GM12878 (cell line): Measurements from ENCODE around the gene NKD1. TPM values are rescaled to one million over a fixed set of nuclear protein-coding genes. Genes with fewer than 3 reads are reported as not detected.

Experiments
- ATAC-seq: fragments of 200-7000 bp; cut with Tn5 transposase; 3 replicates; pipeline ENCODE4 v1.9.1; 2020; ENCODE audit warnings: mild to moderate bottlenecking, moderate library complexity
- BruUV-seq: library from RNA; stranded (reverse); fragments of 400-500 nt; replicated peaks from 2 replicates; lab custom pipeline; 2021; lab: Mats Ljungman, UMichigan
- CTCF ChIA-PET: fragments of 300-600 bp; sonication (Branson Sonifier 250); formaldehyde crosslinking; extraction: SDS; loops from one replicate; lab custom pipeline; 2021; ENCODE audit warnings: inconsistent platforms; lab: Yijun Ruan, JAX
- POLR2A ChIA-PET: fragments of 350-600 bp; formaldehyde crosslinking; extraction: SDS; loops from one replicate; lab custom pipeline; 2021; ENCODE audit warnings: inconsistent platforms; lab: Charles Lee
- RAD21 ChIA-PET: fragments of 300-600 bp; sonication (Branson Sonifier 250); formaldehyde crosslinking; loops from one replicate; lab custom pipeline; 2023; ENCODE audit warnings: antibody characterized with exemption; ENCODE audit not compliant: unreplicated experiment; lab: Charles Lee
- SMC1A ChIA-PET: fragments of 300-600 bp; sonication (Branson Sonifier 250); formaldehyde crosslinking; loops from one replicate; lab custom pipeline; 2023; ENCODE audit not compliant: unreplicated experiment, uncharacterized antibody; lab: Charles Lee
- DNase-seq: peaks from one replicate; pipeline ENCODE4 v3.0.0-alpha.2; 2011; ENCODE audit warnings: low read depth, low spot score
- FAIRE-seq: peaks from 3 replicates; lab custom pipeline; 2011; peaks lifted over from hg19 to GRCh38; lab: Jason Lieb, UNC
- H2AFZ ChIP-seq: 2 replicates; pipeline ENCODE4 v1.6.0; 2011; ENCODE audit warnings: low read depth, low read length, control low read depth; ENCODE audit not compliant: control insufficient read depth
- H3K27ac ChIP-seq: 2 replicates; pipeline ENCODE4 v1.5.1; 2011; ENCODE audit warnings: control low read depth; ENCODE audit not compliant: control insufficient read depth, insufficient read depth
- H3K27me3 ChIP-seq, 2 experiments: replicated peaks in 1 of 2; 2 replicates each; pipeline versions ENCODE4 v1.6.0 to v1.6.1; 2011; ENCODE audit warnings: low read length in 1 of 2; ENCODE audit not compliant: control insufficient read depth in 2 of 2, insufficient read depth in 2 of 2
- H3K36me3 ChIP-seq, 2 experiments: 2 replicates each; pipeline ENCODE4 v1.5.1; 2011; ENCODE audit warnings: low read length in 1 of 2; ENCODE audit not compliant: control insufficient read depth in 2 of 2, insufficient read depth in 2 of 2
- H3K4me1 ChIP-seq: 2 replicates; pipeline ENCODE4 v1.6.1; 2011; ENCODE audit warnings: mild to moderate bottlenecking, low read length, moderate library complexity, mixed read lengths; ENCODE audit not compliant: control insufficient read depth, insufficient read depth
- H3K4me2 ChIP-seq: 2 replicates; pipeline ENCODE4 v1.6.0; 2011; ENCODE audit warnings: control low read depth; ENCODE audit not compliant: control insufficient read depth, insufficient read depth
- H3K4me3 ChIP-seq: fragments of 200-600 bp; sonication (generic); 2 replicates; pipeline ENCODE4 v1.5.1; 2016
- H3K79me2 ChIP-seq: 2 replicates; pipeline ENCODE4 v1.6.0; 2011; ENCODE audit warnings: low read length; ENCODE audit not compliant: control insufficient read depth, insufficient read depth
- H3K9ac ChIP-seq: 2 replicates; pipeline ENCODE4 v1.8.0; 2011; ENCODE audit warnings: low read length, control low read depth, mixed read lengths; ENCODE audit not compliant: control insufficient read depth, insufficient read depth
- H3K9me3 ChIP-seq: replicated peaks from 3 replicates; pipeline ENCODE4 v1.5.1; 2011; ENCODE audit warnings: mild to moderate bottlenecking, low read length; ENCODE audit not compliant: control insufficient read depth, insufficient read depth
- H4K20me1 ChIP-seq: 2 replicates; pipeline ENCODE4 v1.6.0; 2011; ENCODE audit not compliant: control insufficient read depth, insufficient read depth
- CBFB ChIP-seq: IDR thresholded peaks from 2 replicates; pipeline ENCODE4 v1.6.1; 2016; ENCODE audit warnings: antibody characterized with exemption, low read depth
- CEBPB ChIP-seq, 2 experiments: fragments of 150-350 bp in 1 of 2; IDR thresholded peaks; 2 replicates each; pipeline ENCODE4 v1.6.1; 2012 to 2014; ENCODE audit warnings: low read depth in 2 of 2, low read length in 2 of 2, borderline replicate concordance in 1 of 2, inconsistent platforms in 1 of 2
- GABPA ChIP-seq: IDR thresholded peaks from 2 replicates; pipeline ENCODE4 v1.6.1; 2014; ENCODE audit warnings: antibody characterized with exemption, low read depth, mild to moderate bottlenecking, inconsistent platforms
- IRF4 ChIP-seq: IDR thresholded peaks from 2 replicates; pipeline ENCODE4 v1.6.1; 2011; ENCODE audit warnings: low read depth, low read length
- JUNB ChIP-seq: IDR thresholded peaks from 2 replicates; pipeline ENCODE4 v1.6.1; 2016; ENCODE audit warnings: antibody characterized with exemption, mild to moderate bottlenecking
- POLR2AphosphoS2 ChIP-seq: IDR thresholded peaks from 2 replicates; pipeline ENCODE4 v1.6.1; 2011; ENCODE audit warnings: low read depth, mild to moderate bottlenecking, low read length, improper control_type of control experiment, moderate library complexity
- STAT1 ChIP-seq: fragments of 450-650 bp; conservative IDR thresholded peaks from 2 replicates; pipeline ENCODE4 v1.6.1; 2014; ENCODE audit warnings: antibody characterized with exemption, mild to moderate bottlenecking
- TCF12 ChIP-seq: IDR thresholded peaks from 2 replicates; pipeline ENCODE4 v1.6.1; 2011; ENCODE audit warnings: low read depth, mild to moderate bottlenecking, low read length
- ZBED1 ChIP-seq: IDR thresholded peaks from 2 replicates; pipeline ENCODE4 v1.6.1; 2016; ENCODE audit warnings: borderline replicate concordance
- WGBS: methylation state at CpG from one replicate; pipeline ENCODE4 v1.1.6; 2016; ENCODE audit warnings: low lambda C conversion rate; ENCODE audit not compliant: insufficient replicate concordance, insufficient coverage; ENCODE audit errors: missing lambda C conversion rate; 5-methylcytosine and 5-hydroxymethylcytosine counted together
- in situ Hi-C: fragments of 300-500 bp; cut with MboI; formaldehyde crosslinking; loops from 9 replicates; pipeline ENCODE4 v1.14.3; 2018; ENCODE audit warnings: mixed read lengths
- intact Hi-C: fragments of 100-400 bp; cut with micrococcal nuclease; formaldehyde crosslinking; loops from one replicate; pipeline ENCODE4 v1.14.2; 2022; ENCODE audit not compliant: unreplicated experiment
- polyA plus RNA-seq, 11 experiments: library from polyadenylated mRNA; depleted of rRNA in 4 of 11; unstranded in 6 of 11; stranded (reverse) in 5 of 11; fragments of >200 nt; fragmentation: Nextera tagmentation in 4 of 11; fragmentation: Illumina TruSeq in 1 of 11; extraction: Ambion mirVana in 4 of 11; extraction: Trizol in 1 of 11; gene quantifications; 1 replicate in 1 of 11; 2 replicates in 10 of 11; pipeline versions ENCODE4 v1.2.1 to v1.2.3, GENCODE V29; 2011 to 2016; ENCODE audit warnings: inconsistent platforms in 2 of 11, missing spikeins in 2 of 11, low read depth in 1 of 11
- total RNA-seq, 4 experiments: library from RNA; depleted of rRNA in 3 of 4; stranded (reverse); fragments of >200 nt in 3 of 4; fragmentation: Illumina TruSeq in 1 of 4; extraction: Trizol in 1 of 4; gene quantifications; 2 replicates each; pipeline versions ENCODE4 v1.2.1 to v1.2.3, GENCODE V29; 2013 to 2021
- TF ChIP-seq, protein P1 (sequence below): fragments of 150-350 bp; IDR thresholded peaks from 2 replicates; pipeline ENCODE4 v1.6.1; 2016; ENCODE audit warnings: low read depth, low read length
- TF ChIP-seq, protein P2 (sequence below): IDR thresholded peaks from 2 replicates; pipeline ENCODE4 v1.6.1; 2011; ENCODE audit warnings: borderline replicate concordance, low read depth, mild to moderate bottlenecking, moderate library complexity, low read length; ENCODE audit not compliant: insufficient read depth, poor library complexity, severe bottlenecking

Gene NKD1
- total and polyA plus RNA-seq, 10 of the 15 experiments (the other 5 are each of a cell fraction or from before 2014, with no cell fraction given) = under 0.01 to 0.49 (median 0.04) TPM; not detected in 2

GRCh38 chr16:50537533-50538290 lies 10.5 kb upstream of the NKD1 start:
- RAD21 ChIA-PET = no interaction called here
- no peaks in the 10 kb centered on the region for H3K79me2 ChIP-seq
- no peak overlapping the region for H3K4me2 ChIP-seq
- in situ Hi-C loops (no loop called here), intact Hi-C loops (no loop called here)
- no peaks in the 10 kb centered on the region for H4K20me1 ChIP-seq
- no peak overlapping the region for H3K4me3 ChIP-seq
- no peak overlapping the region for H3K27ac ChIP-seq
- no peak for TF ChIP-seq POLR2AphosphoS2
- TF ChIP-seq, protein P1, sequence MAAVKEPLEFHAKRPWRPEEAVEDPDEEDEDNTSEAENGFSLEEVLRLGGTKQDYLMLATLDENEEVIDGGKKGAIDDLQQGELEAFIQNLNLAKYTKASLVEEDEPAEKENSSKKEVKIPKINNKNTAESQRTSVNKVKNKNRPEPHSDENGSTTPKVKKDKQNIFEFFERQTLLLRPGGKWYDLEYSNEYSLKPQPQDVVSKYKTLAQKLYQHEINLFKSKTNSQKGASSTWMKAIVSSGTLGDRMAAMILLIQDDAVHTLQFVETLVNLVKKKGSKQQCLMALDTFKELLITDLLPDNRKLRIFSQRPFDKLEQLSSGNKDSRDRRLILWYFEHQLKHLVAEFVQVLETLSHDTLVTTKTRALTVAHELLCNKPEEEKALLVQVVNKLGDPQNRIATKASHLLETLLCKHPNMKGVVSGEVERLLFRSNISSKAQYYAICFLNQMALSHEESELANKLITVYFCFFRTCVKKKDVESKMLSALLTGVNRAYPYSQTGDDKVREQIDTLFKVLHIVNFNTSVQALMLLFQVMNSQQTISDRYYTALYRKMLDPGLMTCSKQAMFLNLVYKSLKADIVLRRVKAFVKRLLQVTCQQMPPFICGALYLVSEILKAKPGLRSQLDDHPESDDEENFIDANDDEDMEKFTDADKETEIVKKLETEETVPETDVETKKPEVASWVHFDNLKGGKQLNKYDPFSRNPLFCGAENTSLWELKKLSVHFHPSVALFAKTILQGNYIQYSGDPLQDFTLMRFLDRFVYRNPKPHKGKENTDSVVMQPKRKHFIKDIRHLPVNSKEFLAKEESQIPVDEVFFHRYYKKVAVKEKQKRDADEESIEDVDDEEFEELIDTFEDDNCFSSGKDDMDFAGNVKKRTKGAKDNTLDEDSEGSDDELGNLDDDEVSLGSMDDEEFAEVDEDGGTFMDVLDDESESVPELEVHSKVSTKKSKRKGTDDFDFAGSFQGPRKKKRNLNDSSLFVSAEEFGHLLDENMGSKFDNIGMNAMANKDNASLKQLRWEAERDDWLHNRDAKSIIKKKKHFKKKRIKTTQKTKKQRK = no peak
- no peak for TF ChIP-seq CEBPB (IDR thresholded peaks at IDR 0.05; ENCODE audit: borderline replicate concordance in 1 of 2, low read depth in 2 of 2, low read length in 2 of 2)
- TF ChIP-seq ZBED1 = no peak
- no peak for TF ChIP-seq IRF4
- TF ChIP-seq JUNB = no peak
- TF ChIP-seq CBFB = no peak
- TF ChIP-seq, protein P2, sequence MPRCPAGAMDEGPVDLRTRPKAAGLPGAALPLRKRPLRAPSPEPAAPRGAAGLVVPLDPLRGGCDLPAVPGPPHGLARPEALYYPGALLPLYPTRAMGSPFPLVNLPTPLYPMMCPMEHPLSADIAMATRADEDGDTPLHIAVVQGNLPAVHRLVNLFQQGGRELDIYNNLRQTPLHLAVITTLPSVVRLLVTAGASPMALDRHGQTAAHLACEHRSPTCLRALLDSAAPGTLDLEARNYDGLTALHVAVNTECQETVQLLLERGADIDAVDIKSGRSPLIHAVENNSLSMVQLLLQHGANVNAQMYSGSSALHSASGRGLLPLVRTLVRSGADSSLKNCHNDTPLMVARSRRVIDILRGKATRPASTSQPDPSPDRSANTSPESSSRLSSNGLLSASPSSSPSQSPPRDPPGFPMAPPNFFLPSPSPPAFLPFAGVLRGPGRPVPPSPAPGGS = no peak
- no peak for TF ChIP-seq GABPA
- TF ChIP-seq TCF12 = no peak
- TF ChIP-seq STAT1 = no peak
- FAIRE-seq = no peak
- POLR2A ChIA-PET = no interaction called here
- no peaks in the 10 kb centered on the region for H3K36me3 ChIP-seq
- 22% methylated on average over 8 of the region's 8 CpGs for WGBS
- no peak for ATAC-seq
- no peak overlapping the region for H2AFZ ChIP-seq
- H3K27me3 ChIP-seq = no peaks in the 10 kb centered on the region; a peak in 1 of 4 replicates
- CTCF ChIA-PET = no interaction called here
- BruUV-seq = no TSS peak
- no peak for DNase-seq
- no peaks in the 10 kb centered on the region for H3K4me1 ChIP-seq
- SMC1A ChIA-PET = interaction anchor here (0.9 kb wide), 1 partner anchor 184 kb away, joined by 4 read pairs; no protein-coding TSS in a partner anchor
- H3K9ac ChIP-seq = no peak overlapping the region
- peaks cover 2% of the 10 kb centered on the region; the same call in 1 of the 3 replicates for H3K9me3 ChIP-seq
